ENCODE data around the gene SIGLEC11.
"Not testable (repeated sequence)": the region's sequence is repeated elsewhere in the genome, so short reads cannot be mapped to it uniquely, and the experiment has no call there.

GRCh38 chr19:49958144-49958543 lies 2.8 kb downstream of the SIGLEC11 start:
- not testable (repeated sequence) for TF ChIP-seq ELK1 (IDR thresholded peaks at IDR 0.05; ENCODE audit: low read depth, low read length); TP53 (CRISPR knock-in tag; IDR thresholded peaks at IDR 0.05); CTCF (IDR thresholded peaks at IDR 0.05); MAX (IDR thresholded peaks at IDR 0.05); REST (IDR thresholded peaks at IDR 0.05); USF2 (IDR thresholded peaks at IDR 0.05); MAZ (IDR thresholded peaks at IDR 0.05; ENCODE audit: borderline replicate concordance, low read depth, low read length); E2F6 (IDR thresholded peaks at IDR 0.05; ENCODE audit: borderline replicate concordance, low read depth); POLR2AphosphoS2 (conservative IDR thresholded peaks at IDR 0.05; ENCODE audit: low read length); HDAC2 (IDR thresholded peaks at IDR 0.05); RCOR1 (IDR thresholded peaks at IDR 0.05; ENCODE audit: low read depth, low read length); POLR2A (IDR thresholded peaks at IDR 0.05; ENCODE audit: low read length)

Data from A549 (cell line).